Measurements from ENCODE around the gene LCE7A. TPM values are rescaled to one million over a fixed set of nuclear protein-coding genes. Genes with fewer than 3 reads are reported as not detected.

LCE7A gene
- total and polyA plus RNA-seq, 7 donors: not detected

DNA sequence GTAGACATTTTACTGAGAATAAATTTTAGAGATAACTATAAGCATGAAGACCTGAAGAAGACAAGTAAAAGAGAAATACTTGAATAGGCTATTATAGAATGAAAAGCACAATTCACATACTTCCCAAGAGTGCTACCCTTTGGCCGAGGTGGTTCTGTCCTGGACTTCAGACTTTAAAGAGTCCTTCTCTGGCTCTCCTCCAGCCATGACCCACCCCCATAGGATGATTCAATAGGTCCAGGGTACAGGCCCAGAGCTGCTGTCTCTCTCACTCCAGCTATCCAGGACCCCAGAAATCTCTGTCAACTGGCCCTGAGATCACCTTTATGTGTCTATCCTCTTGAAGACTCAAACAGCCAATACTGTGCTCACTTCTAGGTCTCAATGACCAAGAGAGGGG, 17.0 kb downstream of the LCE7A start:
- intact Hi-C loops (cut with DNase I): no loop called here
- 35 to 80% methylated on average over 1 of the region's 1 CpG for WGBS, 2 donors
- Histone ChIP-seq H3K27me3 (no peaks in the 10 kb centered on the region), H3K9me3 (no peaks in the 10 kb centered on the region), H3K27ac (no peak overlapping the region), H3K36me3 (no peaks in the 10 kb centered on the region), H3K4me1 (no peaks in the 10 kb centered on the region), H3K4me3 (no peak overlapping the region)
- DNase-seq: no peak
- TF ChIP-seq EP300 (IDR thresholded peaks at IDR 0.05) (no peak), POLR2A (IDR thresholded peaks at IDR 0.05) (no peak), POLR2AphosphoS5 (IDR thresholded peaks at IDR 0.05) (no peak)
- TF ChIP-seq, protein P1, sequence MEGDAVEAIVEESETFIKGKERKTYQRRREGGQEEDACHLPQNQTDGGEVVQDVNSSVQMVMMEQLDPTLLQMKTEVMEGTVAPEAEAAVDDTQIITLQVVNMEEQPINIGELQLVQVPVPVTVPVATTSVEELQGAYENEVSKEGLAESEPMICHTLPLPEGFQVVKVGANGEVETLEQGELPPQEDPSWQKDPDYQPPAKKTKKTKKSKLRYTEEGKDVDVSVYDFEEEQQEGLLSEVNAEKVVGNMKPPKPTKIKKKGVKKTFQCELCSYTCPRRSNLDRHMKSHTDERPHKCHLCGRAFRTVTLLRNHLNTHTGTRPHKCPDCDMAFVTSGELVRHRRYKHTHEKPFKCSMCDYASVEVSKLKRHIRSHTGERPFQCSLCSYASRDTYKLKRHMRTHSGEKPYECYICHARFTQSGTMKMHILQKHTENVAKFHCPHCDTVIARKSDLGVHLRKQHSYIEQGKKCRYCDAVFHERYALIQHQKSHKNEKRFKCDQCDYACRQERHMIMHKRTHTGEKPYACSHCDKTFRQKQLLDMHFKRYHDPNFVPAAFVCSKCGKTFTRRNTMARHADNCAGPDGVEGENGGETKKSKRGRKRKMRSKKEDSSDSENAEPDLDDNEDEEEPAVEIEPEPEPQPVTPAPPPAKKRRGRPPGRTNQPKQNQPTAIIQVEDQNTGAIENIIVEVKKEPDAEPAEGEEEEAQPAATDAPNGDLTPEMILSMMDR (IDR thresholded peaks at IDR 0.05): no peak

DNA sequence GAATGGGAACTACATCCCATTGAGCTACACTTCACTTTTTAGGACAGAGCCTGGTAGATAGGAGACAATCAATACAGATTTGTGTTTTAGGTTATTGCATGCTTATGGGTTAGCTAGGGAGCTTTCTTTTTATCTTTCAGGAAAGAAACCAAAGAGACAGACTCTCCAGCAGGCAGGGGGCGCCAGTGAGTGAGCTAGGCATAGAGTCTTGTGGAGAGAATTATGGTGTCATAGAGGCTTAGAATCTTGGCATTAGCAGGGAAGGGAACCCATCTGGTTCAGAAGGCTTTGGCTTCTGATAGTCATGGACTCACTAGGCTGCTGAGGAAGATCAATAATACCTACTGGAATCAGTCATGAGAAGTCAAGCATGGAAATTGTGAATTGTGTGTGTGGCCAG, 18.2 kb downstream of the LCE7A start, which contains the start of gene SMCP:
Gene SMCP, plus strand, starts transcription at position 281 of the 400 bp plus-strand sequence. CDS start 6,101 bp downstream, outside the sequence.
- H3K4me3 ChIP-seq: no peak within 1 kb of the TSS
- no peaks in the 10 kb centered on the region for H3K36me3 ChIP-seq
- no peaks in the 10 kb centered on the region for H3K4me1 ChIP-seq
- WGBS, 2 donors: 4 to 11% methylated on average over 1 of the region's 1 CpG
- TF ChIP-seq EP300 (IDR thresholded peaks at IDR 0.05) (no peak), POLR2AphosphoS5 (IDR thresholded peaks at IDR 0.05) (no peak), POLR2A (IDR thresholded peaks at IDR 0.05) (no peak)
- TF ChIP-seq, protein P1 (IDR thresholded peaks at IDR 0.05): no peak
- intact Hi-C loops (cut with DNase I): no loop called here
- H3K27me3 ChIP-seq: no peaks in the 10 kb centered on the region
- H3K27ac ChIP-seq: no peak within 1 kb of the TSS
- DNase-seq: no peak
- H3K9me3 ChIP-seq: no peaks in the 10 kb centered on the region

DNA sequence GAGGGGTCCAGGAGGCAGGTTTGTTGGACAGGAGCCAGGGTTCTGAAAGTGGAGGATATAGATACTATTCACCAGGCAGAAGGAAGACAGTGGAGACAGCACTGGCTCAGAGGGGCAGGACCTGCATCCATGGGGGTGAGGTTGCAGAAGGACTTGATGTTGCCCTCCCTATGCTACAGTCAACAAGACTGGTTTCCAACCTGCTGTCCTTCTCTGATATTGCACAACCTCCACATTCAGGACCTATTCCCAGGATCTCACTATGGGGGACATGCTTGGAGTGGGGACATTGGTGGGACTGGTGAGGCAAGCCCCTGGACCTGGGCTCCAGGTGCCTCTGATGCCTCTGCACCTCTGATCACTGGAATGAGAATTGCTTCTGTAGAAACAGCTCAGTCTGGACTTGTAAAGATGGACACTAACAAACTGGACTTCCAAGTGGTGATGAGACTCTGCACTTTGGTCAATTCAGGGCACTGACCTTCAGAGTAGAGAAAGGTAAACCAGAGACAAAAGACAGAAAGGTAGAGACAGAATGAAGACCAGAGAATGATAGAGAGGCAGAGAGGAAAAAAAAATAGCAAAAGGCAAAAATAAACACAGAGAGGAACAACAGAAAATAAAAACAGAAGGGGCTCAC, 19.9 kb downstream of the LCE7A start:
- H3K4me3 ChIP-seq: no peak overlapping the region
- no peak for TF ChIP-seq EP300 (IDR thresholded peaks at IDR 0.05)
- H3K36me3 ChIP-seq: no peaks in the 10 kb centered on the region
- no peaks in the 10 kb centered on the region for H3K4me1 ChIP-seq
- DNase-seq: no peak
- intact Hi-C loops (cut with DNase I): no loop called here
- no peaks in the 10 kb centered on the region for H3K9me3 ChIP-seq
- no peaks in the 10 kb centered on the region for H3K27me3 ChIP-seq
- H3K27ac ChIP-seq: no peak overlapping the region

DNA sequence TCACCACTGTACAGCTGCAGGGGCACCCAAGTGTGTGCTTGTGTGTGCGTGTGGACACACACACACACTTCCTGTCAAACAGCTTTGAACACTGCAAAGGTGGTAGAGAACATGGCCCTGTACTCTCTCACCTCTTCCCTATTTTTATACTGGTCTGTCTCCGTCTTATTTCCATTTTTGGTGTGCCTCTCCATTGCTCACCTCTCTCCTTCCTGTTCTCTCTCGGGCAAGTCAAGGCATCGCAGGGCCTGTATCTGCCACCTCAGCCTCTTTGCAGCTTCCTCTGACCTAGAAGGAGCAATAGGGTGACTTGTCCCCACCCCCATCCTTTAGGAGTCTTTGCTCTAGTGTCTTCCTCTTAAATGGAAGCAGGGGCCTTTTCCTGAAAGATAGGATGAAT, 20.5 kb downstream of the LCE7A start:
- 82 to 86% methylated on average over 4 of the region's 4 CpGs for WGBS, 2 donors
- no peaks in the 10 kb centered on the region for H3K9me3 ChIP-seq
- DNase-seq: no peak
- intact Hi-C loops (cut with DNase I): no loop called here
- no peaks in the 10 kb centered on the region for H3K36me3 ChIP-seq
- TF ChIP-seq POLR2AphosphoS5 (IDR thresholded peaks at IDR 0.05) (no peak), EP300 (IDR thresholded peaks at IDR 0.05) (no peak), POLR2A (IDR thresholded peaks at IDR 0.05) (no peak)
- TF ChIP-seq, protein P1 (IDR thresholded peaks at IDR 0.05): no peak
- H3K4me3 ChIP-seq: no peak overlapping the region
- no peak overlapping the region for H3K27ac ChIP-seq
- H3K27me3 ChIP-seq: no peaks in the 10 kb centered on the region
- peaks cover 0 to 3% (median 0%) of the 10 kb centered on the region in 4 donors for H3K4me1 ChIP-seq

DNA sequence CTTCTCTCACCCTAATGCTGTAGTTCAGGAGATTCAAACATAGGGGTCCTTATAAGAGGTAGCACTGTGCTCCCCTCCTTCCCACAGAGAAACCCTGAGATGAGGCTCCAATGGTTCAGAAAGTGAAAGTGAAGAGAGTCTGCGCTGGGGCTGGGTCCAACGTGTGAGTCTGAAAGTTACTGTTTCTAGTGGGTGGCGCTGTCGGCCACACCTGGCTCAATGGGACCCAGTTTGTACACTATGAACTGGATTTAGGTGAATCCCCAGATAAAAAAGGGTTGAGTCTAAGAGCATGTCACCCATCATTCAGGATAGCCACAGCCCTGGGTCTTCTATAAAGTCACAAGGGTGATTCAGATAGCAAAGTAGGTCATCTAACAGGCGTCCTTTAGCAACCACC, 21.1 kb downstream of the LCE7A start:
- 32 to 59% methylated on average over 5 of the region's 5 CpGs for WGBS, 2 donors
- DNase-seq: no peak
- intact Hi-C loops (cut with DNase I): no loop called here
- no peaks in the 10 kb centered on the region for H3K9me3 ChIP-seq
- H3K27ac ChIP-seq: no peak overlapping the region
- H3K4me1 ChIP-seq: peaks cover 0 to 9% (median 3%) of the 10 kb centered on the region in 4 donors
- H3K36me3 ChIP-seq: no peaks in the 10 kb centered on the region
- H3K27me3 ChIP-seq: no peaks in the 10 kb centered on the region
- no peak overlapping the region for H3K4me3 ChIP-seq
- no peak for TF ChIP-seq EP300 (IDR thresholded peaks at IDR 0.05)
- no peak for TF ChIP-seq POLR2A (IDR thresholded peaks at IDR 0.05)
- TF ChIP-seq POLR2AphosphoS5 (IDR thresholded peaks at IDR 0.05): no peak

DNA sequence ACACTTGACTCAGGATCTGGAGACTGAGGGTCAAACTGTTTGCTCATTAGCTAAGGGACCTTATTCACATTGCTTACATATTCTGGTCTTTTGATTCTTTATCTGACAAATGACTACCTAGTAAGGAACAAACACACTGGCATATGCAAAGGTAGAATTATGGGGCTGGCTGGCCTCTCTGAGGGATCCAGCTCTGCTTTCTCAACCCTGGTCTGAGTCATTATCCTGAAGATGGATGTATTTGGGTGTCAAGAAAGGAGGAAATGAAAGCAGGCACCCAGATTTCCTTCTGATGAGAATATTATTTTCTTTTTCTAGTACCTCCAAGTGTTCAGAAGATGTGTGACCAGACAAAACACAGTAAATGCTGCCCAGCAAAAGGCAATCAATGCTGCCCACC, 24.3 kb downstream of the LCE7A start:
- H3K4me1 ChIP-seq: peaks cover 0 to 19% (median 10%) of the 10 kb centered on the region in 4 donors
- no peaks in the 10 kb centered on the region for H3K36me3 ChIP-seq
- DNase-seq: no peak
- no peaks in the 10 kb centered on the region for H3K27me3 ChIP-seq
- intact Hi-C loops (cut with DNase I): no loop called here
- H3K9me3 ChIP-seq: no peaks in the 10 kb centered on the region
- H3K4me3 ChIP-seq: no peak overlapping the region
- peak overlapping the region in 1 of 4 donors; percentile 72 for H3K27ac ChIP-seq
- TF ChIP-seq, protein P1 (IDR thresholded peaks at IDR 0.05): no peak
- TF ChIP-seq POLR2AphosphoS5 (IDR thresholded peaks at IDR 0.05) (no peak), EP300 (IDR thresholded peaks at IDR 0.05) (no peak), POLR2A (IDR thresholded peaks at IDR 0.05) (no peak)

Data from sigmoid colon (tissue), 7 donors.